SK-N-SH treated with all-trans-retinoic acid at 6 μM for 48 hours (cell line): ENCODE results near the gene MED20.

Experiments used
- CREB5 ChIP-seq: fragments of 250-450 bp; sonication (Bioruptor Pico); IDR thresholded peaks from 2 replicates; pipeline ENCODE4 v1.5.1; 2020; ENCODE audit warnings: low read depth, mild to moderate bottlenecking, moderate library complexity
- CSDC2 ChIP-seq: fragments of 250-450 bp; sonication (Bioruptor Pico); IDR thresholded peaks from 2 replicates; pipeline ENCODE4 v1.5.0; 2020; ENCODE audit warnings: mild to moderate bottlenecking, moderate library complexity
- PATZ1 ChIP-seq: fragments of 250-450 bp; sonication (Bioruptor Pico); IDR thresholded peaks from 2 replicates; pipeline ENCODE4 v1.8.0; 2020; ENCODE audit warnings: mild to moderate bottlenecking, moderate library complexity, borderline replicate concordance
- RARB ChIP-seq: fragments of 250-450 bp; sonication (Bioruptor Pico); IDR thresholded peaks from 2 replicates; pipeline ENCODE4 v1.8.0; 2021; ENCODE audit warnings: mild to moderate bottlenecking, moderate library complexity
- TCF4 ChIP-seq: fragments of 250-450 bp; sonication (Bioruptor Pico); IDR thresholded peaks from 2 replicates; pipeline ENCODE4 v1.8.0; 2021; ENCODE audit warnings: mild to moderate bottlenecking, moderate library complexity, borderline replicate concordance
- ZNF70 ChIP-seq: fragments of 450-650 bp; formaldehyde crosslinking; IDR thresholded peaks from 2 replicates; pipeline ENCODE4 v1.5.0; 2020; ENCODE audit warnings: mild to moderate bottlenecking, moderate library complexity

GRCh38 chr6:41878961-41879405 is 42.0 kb downstream of the MED20 start:
- TF ChIP-seq PATZ1 (no peak), CSDC2 (CRISPR knock-in tag) (no peak), ZNF70 (CRISPR knock-in tag) (no peak), RARB (CRISPR knock-in tag) (no peak), TCF4 (no peak), CREB5 (CRISPR knock-in tag) (no peak)
